Glomerular visceral epithelial cell (primary cell): Measurements from ENCODE around the gene CELA2A.
"Not testable (repeated sequence)": the region's sequence is repeated elsewhere in the genome, so short reads cannot be mapped to it uniquely, and the experiment has no call there.

Source experiments
- DNase-seq: peaks from one replicate; pipeline ENCODE4 v3.0.0-alpha.2; 2016; ENCODE audit errors: extremely low spot score

CELA2A gene

GRCh38 chr1:15500184-15501178, 43.9 kb downstream of the CELA2A start:
- DNase-seq, result no peak

GRCh38 chr1:15501208-15502032, 44.9 kb downstream of the CELA2A start:
- peak; percentile 34 for DNase-seq

DNA sequence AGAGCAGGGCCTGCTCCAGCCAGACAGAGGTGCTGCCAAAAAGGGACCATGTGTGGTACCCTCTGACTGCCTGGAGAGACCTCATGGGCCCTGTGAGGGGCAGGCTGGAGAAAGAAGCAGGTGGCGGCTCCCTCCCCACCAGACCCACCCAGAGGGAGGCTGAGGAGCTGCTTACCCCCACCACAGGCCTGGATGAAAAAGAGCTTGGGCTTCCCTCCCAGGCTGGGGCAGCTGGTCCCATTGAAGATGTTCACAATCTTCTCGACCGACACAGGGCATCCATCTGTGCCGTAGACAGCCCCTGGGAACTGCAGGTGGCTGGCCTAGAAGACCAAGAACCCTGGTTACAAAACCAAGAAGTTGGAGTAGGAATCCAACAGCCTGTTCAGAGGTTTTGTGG, 47.9 kb downstream of the CELA2A start:
- no peak for DNase-seq

DNA sequence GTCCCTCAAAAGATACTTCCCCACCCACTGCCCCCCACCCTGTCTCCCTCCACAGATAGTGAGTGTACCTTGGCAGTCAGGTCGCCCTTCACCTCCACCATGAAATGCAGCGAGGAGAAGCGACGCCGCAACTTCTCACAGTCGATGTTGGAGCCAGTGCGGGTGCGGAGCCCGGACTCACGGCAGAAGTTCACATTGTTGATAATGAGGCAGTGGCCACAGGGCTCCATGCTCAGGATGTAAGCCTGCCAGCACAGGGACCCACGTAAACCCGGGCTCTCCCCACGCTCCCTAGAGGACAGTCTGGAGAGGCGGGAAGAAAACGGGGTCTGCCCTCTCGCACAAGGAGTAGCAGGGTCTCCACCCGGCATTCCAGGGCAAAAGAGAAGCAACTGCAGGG, 50.3 kb downstream of the CELA2A start:
- DNase-seq, result no peak

DNA sequence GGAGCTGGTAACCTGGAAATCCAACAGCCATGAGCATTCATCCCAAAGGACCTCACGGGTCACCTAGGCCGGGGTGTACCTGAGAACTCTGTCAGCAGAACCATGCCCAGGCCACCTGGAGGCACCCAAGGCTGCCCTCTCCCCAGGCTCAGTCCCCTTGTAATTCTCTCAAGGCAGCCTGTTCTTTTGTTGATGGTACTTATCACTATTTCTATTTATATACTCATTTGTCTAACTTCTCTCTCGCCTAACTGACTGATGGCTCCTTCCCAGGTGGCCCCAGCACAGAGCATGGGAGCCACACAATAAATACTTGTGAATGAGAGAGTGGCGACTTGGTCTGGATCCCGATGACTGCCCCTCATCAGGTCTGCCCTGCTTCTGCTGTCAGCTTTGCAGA, 50.7 kb downstream of the CELA2A start:
- no peak for DNase-seq

- no peak for DNase-seq
Measured at GRCh38 chr1:15508700-15509487, 52.4 kb downstream of the CELA2A start.

- no peak for DNase-seq
Measured at GRCh38 chr1:15509586-15509985, 53.1 kb downstream of the CELA2A start.

GRCh38 chr1:15510611-15511405, 54.3 kb downstream of the CELA2A start:
- no peak for DNase-seq

DNA sequence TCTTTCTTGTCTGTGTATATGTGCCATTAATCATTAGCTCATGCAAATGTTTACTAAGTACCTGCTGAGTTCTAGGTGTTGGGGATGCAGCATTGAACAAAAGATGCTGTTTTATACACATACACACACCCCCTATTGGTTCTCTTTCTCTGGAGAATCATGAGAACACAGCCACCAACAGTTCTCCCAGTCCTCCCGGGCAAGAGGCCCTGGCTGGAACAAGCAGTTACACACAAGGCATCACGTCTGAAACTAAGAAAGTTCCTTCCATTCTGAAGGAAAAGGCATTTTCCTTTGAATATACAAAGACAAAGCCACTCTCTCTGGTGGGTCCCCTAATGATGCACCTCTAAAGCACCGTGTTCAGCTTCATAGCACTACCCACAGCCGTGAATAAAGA, 56.7 kb downstream of the CELA2A start:
- no peak for DNase-seq

DNA sequence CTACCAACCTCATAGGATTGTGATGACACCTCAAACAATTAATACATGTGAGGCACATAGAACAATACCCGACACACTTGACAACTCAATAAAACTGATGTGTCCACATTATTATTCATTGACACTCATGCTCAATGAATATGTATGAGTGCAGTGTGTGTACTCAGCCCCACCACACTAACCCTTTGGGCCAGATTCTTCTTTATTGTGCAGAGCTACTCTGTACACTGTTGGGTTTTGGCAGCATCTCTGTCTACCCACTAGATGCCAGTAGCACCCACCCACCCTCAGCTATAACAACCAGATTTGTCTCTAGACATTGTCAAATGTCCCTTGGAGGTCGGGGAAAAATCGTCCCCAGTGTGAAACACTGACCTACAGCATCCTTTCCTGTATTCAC, 57.4 kb downstream of the CELA2A start:
- no peak for DNase-seq

DNA sequence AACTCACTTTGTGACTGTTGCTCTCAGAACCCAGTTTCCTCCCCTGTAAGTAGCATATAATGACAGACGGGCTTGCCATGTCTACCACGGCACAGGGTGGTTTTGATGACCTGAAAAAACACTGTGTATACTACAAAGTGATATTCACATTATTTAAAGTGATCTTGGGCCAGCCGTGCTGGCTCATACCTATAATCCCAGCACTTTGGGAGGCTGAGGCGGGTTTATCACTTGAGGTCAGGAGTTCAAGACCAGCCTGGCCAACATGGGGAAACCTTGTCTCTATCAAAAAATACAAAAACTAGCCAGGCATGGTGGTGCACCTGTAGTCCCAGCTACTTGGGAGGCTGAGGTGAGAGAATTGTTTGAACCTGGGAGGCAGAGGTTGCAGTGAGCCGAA, 58.0 kb downstream of the CELA2A start:
- not testable (repeated sequence) for DNase-seq

- DNase-seq, result no peak
Measured at GRCh38 chr1:15515022-15515663, 58.6 kb downstream of the CELA2A start.

GRCh38 chr1:15519625-15520024, 63.1 kb downstream of the CELA2A start:
- DNase-seq, result no peak

- not testable (repeated sequence) for DNase-seq
Measured at GRCh38 chr1:15521206-15521906, 64.8 kb downstream of the CELA2A start.
